ENCODE data around the gene ZNF217. TPM values are rescaled to one million over a fixed set of nuclear protein-coding genes. Genes with fewer than 3 reads are reported as not detected.
"Not testable (repeated sequence)": the region's sequence is repeated elsewhere in the genome, so short reads cannot be mapped to it uniquely, and the experiment has no call there.

Gene ZNF217
- 33.8 TPM for total RNA-seq

- not testable (repeated sequence) for DNase-seq
Observed at GRCh38 chr20:53593466-53594007, at the start of gene ZNF217. TSS of gene ZNF217 (minus strand) at chr20:53593839. CDS start at chr20:53582826, 11,013 bp downstream.

DNA sequence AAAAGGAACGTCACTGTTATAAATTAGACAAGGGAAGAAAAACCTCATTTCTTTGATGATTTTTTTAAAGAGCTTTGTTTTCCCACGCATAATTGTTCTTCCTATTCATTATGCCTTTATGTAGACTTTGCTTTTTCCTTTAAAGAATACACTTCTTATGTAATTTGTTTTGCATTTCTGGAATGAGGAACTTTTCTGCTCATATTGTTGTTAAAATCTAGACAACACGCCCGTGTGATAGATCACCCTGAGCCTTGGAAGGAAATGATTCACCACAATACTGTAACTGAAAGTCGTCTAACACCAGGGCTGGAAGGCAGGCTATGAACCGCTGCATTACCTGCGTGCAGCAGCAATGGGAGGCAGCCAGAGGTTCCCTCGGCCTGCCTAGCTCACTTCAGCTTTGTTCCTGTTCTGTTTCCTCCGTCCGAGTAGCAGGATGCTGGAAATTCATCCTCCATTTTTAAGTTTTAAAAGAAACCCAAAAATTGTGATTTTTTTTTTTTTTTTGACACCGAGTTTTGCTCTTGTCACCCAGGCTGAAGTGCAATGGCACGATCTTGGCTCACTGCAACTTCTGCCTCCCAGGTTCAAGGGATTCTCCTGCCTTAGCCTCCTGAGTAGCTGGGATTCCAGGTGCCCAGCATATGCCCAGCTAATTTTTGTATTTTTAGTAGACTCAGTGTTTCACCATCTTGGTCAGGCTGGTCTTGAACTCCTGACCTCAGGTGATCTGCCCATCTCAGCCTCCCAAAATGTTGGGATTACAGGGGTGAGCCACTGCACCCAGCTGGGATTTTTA is 49.6 kb upstream of the ZNF217 start:
- peak; percentile 42 for DNase-seq

DNA sequence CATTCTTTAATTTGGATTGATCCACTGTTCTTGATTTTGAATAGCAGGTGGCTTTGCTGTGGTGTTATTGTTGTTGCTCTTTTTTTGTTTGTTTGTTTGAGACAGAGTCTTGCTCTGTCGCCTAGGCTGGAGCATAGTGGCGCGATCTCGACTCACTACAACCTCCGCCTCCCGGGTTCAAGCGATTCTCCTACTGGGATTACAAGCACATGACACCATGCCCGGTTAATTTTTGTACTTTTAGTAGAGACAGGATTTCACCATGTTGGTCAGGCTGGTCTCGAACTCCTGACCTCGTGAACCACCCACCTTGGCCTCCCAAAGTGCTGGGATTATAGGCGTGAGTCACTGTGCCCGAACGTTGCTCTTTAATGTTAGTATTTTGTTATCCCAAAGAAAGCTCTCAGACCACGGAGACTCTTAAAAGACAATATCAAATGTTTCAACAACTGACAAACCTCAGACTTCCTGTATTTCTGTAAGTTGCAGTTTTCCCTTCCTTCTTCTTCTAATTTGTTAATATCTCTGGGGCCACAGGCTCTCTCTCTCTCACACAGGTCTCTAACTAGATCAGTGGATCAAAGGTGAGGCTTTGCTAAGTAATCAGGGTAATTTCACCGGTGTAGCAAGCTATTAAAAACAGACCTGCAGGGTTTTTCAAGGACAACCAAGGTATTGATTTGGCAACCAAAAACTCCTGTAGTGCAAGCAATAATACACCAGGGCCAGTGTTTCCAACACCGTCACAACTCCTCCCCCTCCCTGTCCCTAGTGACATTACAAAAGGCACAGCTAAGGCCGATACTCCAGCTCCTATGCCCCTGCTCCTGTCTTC is 48.8 kb upstream of the ZNF217 start:
- peak; percentile 39 for DNase-seq

DNA sequence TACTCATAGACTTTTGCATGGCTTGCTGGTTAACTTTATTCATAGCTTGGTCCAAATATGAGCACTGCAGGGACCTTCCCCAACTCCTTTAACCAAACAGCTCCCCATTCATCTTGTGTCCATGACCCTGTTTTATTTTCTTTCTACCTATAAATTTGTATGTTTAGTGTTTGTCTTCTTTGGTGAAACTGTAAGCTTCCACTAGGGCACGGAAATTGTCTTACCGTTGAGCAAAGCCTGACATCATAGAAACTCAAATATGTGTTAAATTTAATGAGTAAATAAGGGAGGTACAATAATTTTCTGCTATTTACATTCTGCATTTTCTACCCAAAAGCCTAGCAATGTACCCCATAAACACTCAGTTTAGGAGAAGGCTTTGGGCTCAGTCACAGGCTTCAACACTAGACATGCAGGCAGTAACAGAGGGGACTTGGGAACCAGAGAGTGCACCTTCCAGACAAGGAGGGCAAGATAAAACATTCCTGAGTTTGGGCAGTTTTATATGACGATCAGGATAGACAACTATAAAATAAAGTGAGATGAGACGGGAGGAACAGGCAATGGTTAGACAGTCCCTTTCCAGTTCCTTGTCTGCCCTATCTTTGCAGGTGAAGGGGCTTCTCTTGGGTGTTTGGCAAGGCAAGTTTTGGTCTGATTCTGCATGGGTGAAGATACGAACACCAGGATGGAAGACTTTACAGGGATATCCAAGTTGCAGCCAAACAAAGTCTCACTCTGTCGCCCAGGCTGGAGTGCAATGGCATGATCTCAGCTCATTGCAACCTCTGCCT is 46.2 kb upstream of the ZNF217 start:
- no peak for DNase-seq

- DNase-seq, result no peak
Observed at GRCh38 chr20:53639128-53639527, 45.5 kb upstream of the ZNF217 start.

DNA sequence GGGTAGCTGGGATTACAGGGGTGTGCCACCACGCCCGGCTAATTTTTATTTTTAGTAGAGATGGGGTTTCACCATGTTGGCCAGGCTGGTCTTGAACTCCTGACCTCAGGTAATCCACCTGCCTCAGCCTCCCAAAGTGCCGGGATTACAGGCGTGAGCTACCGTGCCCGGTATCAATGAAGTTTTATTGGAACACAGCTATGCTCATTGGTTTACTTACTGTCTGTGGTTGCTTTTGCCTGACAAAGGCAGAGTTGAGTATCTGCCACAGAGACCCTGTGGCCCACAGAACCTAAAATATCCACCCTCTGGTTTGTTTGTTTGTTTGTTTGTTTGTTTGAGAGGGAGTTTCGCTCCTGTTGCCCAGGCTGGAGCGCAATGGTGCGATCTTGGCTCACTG is 43.7 kb upstream of the ZNF217 start:
- not testable (repeated sequence) for DNase-seq

DNA sequence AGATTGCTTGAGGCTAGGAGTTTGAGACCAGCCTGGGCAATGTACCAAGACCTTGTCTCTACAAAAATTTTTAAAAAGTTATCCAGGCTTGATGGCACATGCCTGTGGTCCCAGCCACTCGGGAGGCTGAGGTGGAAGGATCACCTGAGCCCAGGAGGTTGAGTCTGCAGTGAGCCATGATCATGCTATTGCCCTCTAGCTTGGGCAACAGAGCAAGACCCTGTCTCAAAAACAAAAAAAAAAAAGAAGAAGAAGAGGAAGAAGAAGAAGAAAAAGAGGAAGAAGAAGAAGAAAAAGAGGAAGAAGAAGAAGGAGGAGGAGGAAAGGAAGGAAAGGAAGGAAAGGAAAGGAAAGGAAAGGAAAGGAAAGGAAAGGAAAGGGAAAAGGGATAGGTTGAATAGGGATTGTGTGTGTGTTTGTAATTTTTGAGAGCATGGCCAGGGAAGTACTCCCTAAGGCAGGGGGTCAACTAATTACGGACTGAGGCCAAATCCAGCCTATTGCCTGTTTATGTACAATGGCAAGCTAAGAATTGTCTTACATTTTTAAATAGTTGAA is 43.0 kb upstream of the ZNF217 start:
- no peak for DNase-seq

DNA sequence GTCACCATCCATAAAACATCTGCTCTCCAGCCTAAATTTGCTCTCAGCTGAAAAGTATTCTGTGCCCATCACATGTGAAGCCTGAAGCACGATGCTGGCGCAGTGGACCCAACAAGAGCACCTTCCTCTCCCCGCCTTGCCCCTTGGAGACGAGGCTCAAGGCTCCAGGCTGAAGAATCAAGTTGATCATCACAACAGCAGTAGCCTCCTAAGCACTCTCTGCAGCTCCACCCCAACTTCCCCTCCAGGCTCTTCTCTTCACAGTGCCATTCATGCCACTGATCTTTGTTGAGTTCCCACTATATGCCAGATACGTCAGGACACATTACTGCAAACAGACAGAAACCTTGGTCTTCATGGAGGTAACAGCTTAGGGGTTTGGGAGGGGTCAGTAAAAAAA is 41.6 kb upstream of the ZNF217 start:
- no peak for DNase-seq

GRCh38 chr20:53631909-53632662 is 38.4 kb upstream of the ZNF217 start:
- no peak for DNase-seq

DNA sequence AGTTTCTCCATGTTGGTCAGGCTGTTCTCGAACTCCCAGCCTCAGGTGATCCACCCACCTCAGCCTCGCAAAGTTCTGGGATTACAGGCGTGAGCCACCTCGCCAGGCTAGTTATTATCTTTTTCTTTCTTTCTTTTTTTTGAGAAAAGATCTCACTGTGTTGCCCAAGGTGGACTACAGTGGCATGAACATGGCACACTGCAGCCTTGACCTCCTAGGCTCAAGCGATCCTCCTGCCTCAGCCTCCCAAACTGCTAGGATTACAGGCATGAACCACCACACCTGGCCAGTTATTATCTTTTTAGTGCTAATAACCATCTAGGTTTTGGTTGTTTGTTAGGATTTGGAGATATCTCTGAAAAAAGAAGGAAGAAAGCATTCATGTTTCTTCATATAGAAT is 35.8 kb upstream of the ZNF217 start:
- no peak for DNase-seq

- not testable (repeated sequence) for DNase-seq
Observed at GRCh38 chr20:53628758-53629157, 35.1 kb upstream of the ZNF217 start.

GRCh38 chr20:53628076-53628475 is 34.4 kb upstream of the ZNF217 start:
- DNase-seq, result no peak

- not testable (repeated sequence) for DNase-seq
Observed at GRCh38 chr20:53627001-53627400, 33.4 kb upstream of the ZNF217 start.

DNA sequence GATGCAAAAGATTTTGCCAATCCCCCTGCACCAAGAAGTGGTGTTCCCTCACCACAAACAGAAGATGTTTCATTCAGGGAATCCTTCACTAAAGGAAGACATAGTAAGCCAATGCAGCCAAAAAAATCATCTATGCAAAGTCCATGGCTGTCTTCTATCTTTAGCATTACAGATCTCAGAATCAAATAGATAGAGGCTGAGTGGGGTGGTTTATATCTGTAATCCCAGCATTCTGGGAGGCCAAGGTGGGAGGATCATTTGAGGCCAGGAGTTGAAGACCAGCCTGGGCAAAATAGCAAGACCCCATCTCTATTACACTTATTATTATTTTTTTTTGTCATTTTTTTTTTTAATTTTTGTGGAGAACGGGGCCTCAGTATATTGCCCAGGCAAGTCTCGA is 32.9 kb upstream of the ZNF217 start:
- no peak for DNase-seq

DNA sequence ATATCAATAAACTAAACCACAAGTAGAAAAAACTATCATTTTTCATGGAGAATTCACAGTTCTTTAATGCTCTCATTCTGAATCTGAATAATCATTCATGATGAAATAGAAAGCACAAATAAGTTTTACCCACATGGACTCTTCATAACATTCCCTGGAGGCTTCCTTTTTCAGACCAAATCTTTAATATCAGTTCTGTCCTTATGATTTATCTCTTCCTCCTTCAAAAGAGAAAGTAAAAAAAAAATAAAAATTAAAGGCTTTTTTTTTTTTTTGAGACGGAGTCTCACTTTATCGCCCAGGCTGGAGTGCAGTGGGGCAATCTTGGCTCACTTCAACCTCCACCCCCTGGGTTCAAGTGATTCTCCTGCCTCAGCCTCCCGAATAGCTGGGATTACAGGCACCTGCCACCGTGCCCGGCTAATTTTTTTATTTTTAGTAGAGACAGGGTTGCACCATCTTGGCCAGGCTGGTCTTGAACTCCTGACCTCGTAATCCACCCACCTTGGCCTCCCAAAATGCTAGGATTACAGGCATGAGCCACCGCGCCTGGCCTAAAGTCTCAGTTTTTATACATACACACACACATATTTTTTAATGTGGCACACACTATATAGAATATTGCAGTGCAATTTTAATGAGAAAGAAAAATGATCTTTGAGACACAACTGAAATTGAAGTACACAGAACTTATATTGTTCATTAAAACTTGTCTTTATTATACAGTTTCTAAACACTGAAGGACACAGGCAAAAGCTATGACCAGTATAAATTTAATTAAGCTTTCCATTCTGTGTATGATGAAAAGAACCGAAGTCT is 31.9 kb upstream of the ZNF217 start:
- no peak for DNase-seq

GRCh38 chr20:53624927-53625250 is 31.2 kb upstream of the ZNF217 start:
- not testable (repeated sequence) for DNase-seq

DNA sequence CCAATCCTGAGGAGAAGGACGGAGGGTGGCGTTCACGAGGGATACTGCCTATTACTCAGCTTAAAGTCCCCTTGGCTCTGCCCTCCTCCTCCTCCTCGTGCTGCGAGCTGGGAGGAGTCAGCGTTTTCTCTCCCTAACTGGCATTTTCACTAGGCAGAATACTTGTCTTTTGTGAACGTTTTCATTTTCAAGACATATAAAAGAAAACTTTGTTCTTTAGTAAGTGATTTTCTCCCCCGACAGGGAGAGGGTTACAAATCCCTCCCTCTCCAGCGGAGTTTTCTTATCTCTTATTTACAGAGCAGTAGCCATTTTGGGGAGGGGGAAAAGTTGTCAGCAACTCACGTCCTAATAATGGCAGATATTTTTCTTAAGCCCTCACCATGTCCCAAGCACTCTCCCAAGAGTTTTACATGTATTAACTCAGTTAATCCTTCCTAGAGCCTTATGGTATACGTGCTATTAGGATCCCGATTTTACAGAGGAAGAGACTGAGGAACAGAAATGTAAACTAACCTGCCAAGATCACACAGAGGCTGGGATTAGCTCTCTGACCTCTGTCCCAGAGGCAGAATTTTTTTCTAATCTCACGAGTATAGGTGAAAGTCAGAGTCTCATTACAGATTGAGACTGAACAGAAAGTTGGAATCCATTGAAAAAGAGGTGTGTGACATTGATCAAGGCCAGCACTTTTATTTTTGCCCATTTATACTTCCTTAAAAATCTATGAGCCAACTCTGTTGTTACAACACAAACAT is 30.0 kb upstream of the ZNF217 start:
- peak; percentile 82 for DNase-seq

DNA sequence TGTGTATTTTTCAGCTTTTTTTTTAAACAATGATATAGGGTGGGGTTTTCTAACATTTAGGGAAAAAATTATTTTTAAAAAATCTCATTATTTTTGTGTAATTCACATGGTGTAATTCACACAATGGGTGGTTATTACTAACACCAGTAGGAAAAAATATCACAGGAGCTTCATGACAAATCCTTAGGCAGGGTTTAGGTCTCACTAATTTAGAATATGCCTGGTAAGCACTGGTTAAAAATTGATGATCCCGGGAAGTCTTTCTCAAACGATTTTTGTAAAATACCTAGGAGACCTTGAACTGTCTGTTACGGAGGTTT is 29.5 kb upstream of the ZNF217 start:
- no peak for DNase-seq

GRCh38 chr20:53622247-53623133 is 28.9 kb upstream of the ZNF217 start:
- DNase-seq, result peak; percentile 20

Data from skin of body (tissue), 2 donors.